ENCODE data around the gene VWA5A. TPM values are rescaled to one million over a fixed set of nuclear protein-coding genes. Genes with fewer than 3 reads are reported as not detected.

Gene VWA5A
- total RNA-seq, 1 donor from 2014 or later, result 8.7 TPM

DNA sequence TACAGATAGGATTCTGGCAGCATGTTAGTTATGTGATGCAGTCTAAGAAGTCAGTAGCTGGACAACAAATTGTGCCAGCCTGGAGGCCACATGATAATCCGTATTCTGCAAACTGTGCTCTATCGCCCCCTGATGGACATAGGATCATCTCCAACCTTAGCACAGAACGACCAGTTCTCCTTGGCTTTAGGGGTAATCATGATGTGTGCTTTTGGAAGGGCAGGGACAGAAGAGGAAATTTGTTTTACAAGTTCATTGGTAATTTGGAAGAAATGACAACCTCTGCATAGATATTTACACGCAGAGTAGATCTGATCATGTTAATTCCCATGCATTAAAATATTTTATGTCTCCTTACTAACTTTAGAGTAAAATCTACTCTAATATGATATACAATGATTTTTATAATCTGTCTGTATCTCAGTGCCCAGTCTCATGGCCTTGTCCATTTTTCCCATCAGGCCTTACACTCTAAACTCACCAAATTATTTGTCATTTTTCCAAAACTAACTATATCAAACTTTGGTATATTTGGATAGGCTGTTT lies 80.0 kb downstream of the VWA5A start:
- Mint-ChIP-seq H3K27me3 (ENCODE audit: low read depth, unreplicated experiment) (no peaks in the 10 kb centered on the region), H3K4me1 (ENCODE audit: low read depth, unreplicated experiment) (peaks cover 2% of the 10 kb centered on the region), H3K9me3 (ENCODE audit: unreplicated experiment) (no peaks in the 10 kb centered on the region), H3K4me3 (ENCODE audit: unreplicated experiment) (no peak overlapping the region), H3K36me3 (ENCODE audit: low read depth, unreplicated experiment) (no peaks in the 10 kb centered on the region), H3K27ac (ENCODE audit: unreplicated experiment) (no peak overlapping the region)
- no peak overlapping the region for H3K27ac ChIP-seq (ENCODE audit: low read depth, low read length)
- TF ChIP-seq, protein P1, sequence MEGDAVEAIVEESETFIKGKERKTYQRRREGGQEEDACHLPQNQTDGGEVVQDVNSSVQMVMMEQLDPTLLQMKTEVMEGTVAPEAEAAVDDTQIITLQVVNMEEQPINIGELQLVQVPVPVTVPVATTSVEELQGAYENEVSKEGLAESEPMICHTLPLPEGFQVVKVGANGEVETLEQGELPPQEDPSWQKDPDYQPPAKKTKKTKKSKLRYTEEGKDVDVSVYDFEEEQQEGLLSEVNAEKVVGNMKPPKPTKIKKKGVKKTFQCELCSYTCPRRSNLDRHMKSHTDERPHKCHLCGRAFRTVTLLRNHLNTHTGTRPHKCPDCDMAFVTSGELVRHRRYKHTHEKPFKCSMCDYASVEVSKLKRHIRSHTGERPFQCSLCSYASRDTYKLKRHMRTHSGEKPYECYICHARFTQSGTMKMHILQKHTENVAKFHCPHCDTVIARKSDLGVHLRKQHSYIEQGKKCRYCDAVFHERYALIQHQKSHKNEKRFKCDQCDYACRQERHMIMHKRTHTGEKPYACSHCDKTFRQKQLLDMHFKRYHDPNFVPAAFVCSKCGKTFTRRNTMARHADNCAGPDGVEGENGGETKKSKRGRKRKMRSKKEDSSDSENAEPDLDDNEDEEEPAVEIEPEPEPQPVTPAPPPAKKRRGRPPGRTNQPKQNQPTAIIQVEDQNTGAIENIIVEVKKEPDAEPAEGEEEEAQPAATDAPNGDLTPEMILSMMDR (IDR thresholded peaks at IDR 0.05; ENCODE audit: insufficient read depth, low read depth, low read length), result peak; percentile 71
- no peak for TF ChIP-seq EZH2 (IDR thresholded peaks at IDR 0.05; ENCODE audit: insufficient read depth, low read length)
- H3K9me3 ChIP-seq (ENCODE audit: insufficient read depth, low read depth, low read length), result no peaks in the 10 kb centered on the region
- no peaks in the 10 kb centered on the region for H3K4me1 ChIP-seq (ENCODE audit: insufficient read depth, low read length)
- H3K4me2 ChIP-seq (ENCODE audit: low read length), result no peak overlapping the region
- no peaks in the 10 kb centered on the region for H4K20me1 ChIP-seq (ENCODE audit: insufficient read depth, low read length)
- no peak overlapping the region for H2AFZ ChIP-seq (ENCODE audit: low read depth, low read length)
- H3K27me3 ChIP-seq (ENCODE audit: insufficient read depth, low read length), result no peaks in the 10 kb centered on the region
- no peaks in the 10 kb centered on the region for H3K36me3 ChIP-seq (ENCODE audit: insufficient read depth, low read length)
- no peak overlapping the region for H3K4me3 ChIP-seq (ENCODE audit: insufficient read depth, low read depth, low read length)
- DNase-seq (ENCODE audit: low read depth) (peak; percentile 7), FAIRE-seq (peak; percentile 65)
- no peak overlapping the region for H3K9ac ChIP-seq (ENCODE audit: low read length)
- H3K79me2 ChIP-seq (ENCODE audit: insufficient read depth, low read length), result no peaks in the 10 kb centered on the region

Other genes starting within 250 kb of the VWA5A start
- not detected in 2 replicates for gene TMEM225, start 229.8 kb upstream of the VWA5A start, total RNA-seq
- gene OR8D4, start 213.3 kb upstream of the VWA5A start, total RNA-seq, result not detected in 2 replicates
- not detected in 2 replicates for gene OR4D5, start 175.8 kb upstream of the VWA5A start, total RNA-seq
- gene OR6T1, start 171.6 kb upstream of the VWA5A start, total RNA-seq, result not detected in 2 replicates
- gene OR10S1, start 137.7 kb upstream of the VWA5A start, total RNA-seq, result not detected in 2 replicates
- gene OR10G6, start 120.3 kb upstream of the VWA5A start, total RNA-seq, result not detected in 2 replicates
- not detected in 2 replicates for gene OR10G4, start 102.5 kb upstream of the VWA5A start, total RNA-seq
- not detected in 2 replicates for gene OR10G9, start 92.4 kb upstream of the VWA5A start, total RNA-seq
- gene OR10G8, start 88.7 kb upstream of the VWA5A start, total RNA-seq, result not detected in 2 replicates
- gene OR10G7, start 74.1 kb upstream of the VWA5A start, total RNA-seq, result not detected in 2 replicates
- not detected in 2 replicates for gene OR10D3, start 67.9 kb downstream of the VWA5A start, total RNA-seq
- gene OR8G1, start 125.6 kb downstream of the VWA5A start, total RNA-seq, result not detected in 2 replicates
- gene OR8G5, start 140.9 kb downstream of the VWA5A start, total RNA-seq, result not detected in 2 replicates
- not detected in 2 replicates for gene OR8D1, start 198.5 kb downstream of the VWA5A start, total RNA-seq
- not detected in 2 replicates for gene OR8D2, start 204.7 kb downstream of the VWA5A start, total RNA-seq

Data from astrocyte (in vitro differentiated cells and primary cell).